ENCODE results near the gene SLC38A10.

Gene SLC38A10

GRCh38 chr17:81196505-81197408 is 98.3 kb downstream of the SLC38A10 start:
- no peak for TF ChIP-seq EZH2 (IDR thresholded peaks at IDR 0.05; ENCODE audit: borderline replicate concordance, low read length)
- TF ChIP-seq, protein P1, sequence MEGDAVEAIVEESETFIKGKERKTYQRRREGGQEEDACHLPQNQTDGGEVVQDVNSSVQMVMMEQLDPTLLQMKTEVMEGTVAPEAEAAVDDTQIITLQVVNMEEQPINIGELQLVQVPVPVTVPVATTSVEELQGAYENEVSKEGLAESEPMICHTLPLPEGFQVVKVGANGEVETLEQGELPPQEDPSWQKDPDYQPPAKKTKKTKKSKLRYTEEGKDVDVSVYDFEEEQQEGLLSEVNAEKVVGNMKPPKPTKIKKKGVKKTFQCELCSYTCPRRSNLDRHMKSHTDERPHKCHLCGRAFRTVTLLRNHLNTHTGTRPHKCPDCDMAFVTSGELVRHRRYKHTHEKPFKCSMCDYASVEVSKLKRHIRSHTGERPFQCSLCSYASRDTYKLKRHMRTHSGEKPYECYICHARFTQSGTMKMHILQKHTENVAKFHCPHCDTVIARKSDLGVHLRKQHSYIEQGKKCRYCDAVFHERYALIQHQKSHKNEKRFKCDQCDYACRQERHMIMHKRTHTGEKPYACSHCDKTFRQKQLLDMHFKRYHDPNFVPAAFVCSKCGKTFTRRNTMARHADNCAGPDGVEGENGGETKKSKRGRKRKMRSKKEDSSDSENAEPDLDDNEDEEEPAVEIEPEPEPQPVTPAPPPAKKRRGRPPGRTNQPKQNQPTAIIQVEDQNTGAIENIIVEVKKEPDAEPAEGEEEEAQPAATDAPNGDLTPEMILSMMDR (IDR thresholded peaks at IDR 0.05; ENCODE audit: low read length) = no peak
- Histone ChIP-seq H3F3A (ENCODE audit: insufficient read depth, low read length) (no peaks in the 10 kb centered on the region), H3K36me3 (ENCODE audit: insufficient read depth, low read length) (peaks cover 3% of the 10 kb centered on the region; the same call in 1 of the 2 replicates), H4K20me1 (ENCODE audit: insufficient read depth, low read length) (no peaks in the 10 kb centered on the region), H3K4me2 (ENCODE audit: low read length) (no peak overlapping the region), H3K27me3 (ENCODE audit: insufficient read depth, low read length) (no peaks in the 10 kb centered on the region), H3K4me3 (ENCODE audit: low read depth, low read length, poor library complexity, severe bottlenecking) (no peak overlapping the region), H3K9me2 (ENCODE audit: low read depth, low read length) (no peaks in the 10 kb centered on the region), H3K4me1 (ENCODE audit: insufficient read depth, low read length, severe bottlenecking) (peaks cover 6% of the 10 kb centered on the region), H3K9me3 (ENCODE audit: low read length) (no peaks in the 10 kb centered on the region), H3K79me2 (ENCODE audit: insufficient read depth, low read length) (no peaks in the 10 kb centered on the region), H2AFZ (ENCODE audit: low read length) (no peak overlapping the region), H3K9ac (ENCODE audit: low read length) (no peak overlapping the region), H3K27ac (ENCODE audit: low read depth, low read length, poor library complexity, severe bottlenecking) (no peak overlapping the region)

GRCh38 chr17:81195941-81196495 is 99.1 kb downstream of the SLC38A10 start:
- no peak overlapping the region for H3K4me3 ChIP-seq (ENCODE audit: low read depth, low read length, poor library complexity, severe bottlenecking)
- no peaks in the 10 kb centered on the region for H3K9me2 ChIP-seq (ENCODE audit: low read depth, low read length)
- H3K27me3 ChIP-seq (ENCODE audit: insufficient read depth, low read length) = no peaks in the 10 kb centered on the region
- H3F3A ChIP-seq (ENCODE audit: insufficient read depth, low read length) = no peaks in the 10 kb centered on the region
- H3K36me3 ChIP-seq (ENCODE audit: insufficient read depth, low read length) = no peaks in the 10 kb centered on the region
- H3K27ac ChIP-seq (ENCODE audit: low read depth, low read length, poor library complexity, severe bottlenecking) = no peak overlapping the region
- no peak for TF ChIP-seq EZH2 (IDR thresholded peaks at IDR 0.05; ENCODE audit: borderline replicate concordance, low read length)
- TF ChIP-seq, protein P1 (IDR thresholded peaks at IDR 0.05; ENCODE audit: low read length) = no peak
- H3K4me2 ChIP-seq (ENCODE audit: low read length) = no peak overlapping the region
- H3K4me1 ChIP-seq (ENCODE audit: insufficient read depth, low read length, severe bottlenecking) = peaks cover under 1% of the 10 kb centered on the region
- H3K9me3 ChIP-seq (ENCODE audit: low read length) = no peaks in the 10 kb centered on the region
- H2AFZ ChIP-seq (ENCODE audit: low read length) = no peak overlapping the region
- no peak overlapping the region for H3K9ac ChIP-seq (ENCODE audit: low read length)
- H4K20me1 ChIP-seq (ENCODE audit: insufficient read depth, low read length) = no peaks in the 10 kb centered on the region
- H3K79me2 ChIP-seq (ENCODE audit: insufficient read depth, low read length) = no peaks in the 10 kb centered on the region

Data from OCI-LY1 (cell line).